HG03060 (cell line): ENCODE measurements around the gene LRP1B.

Experiments
- ATAC-seq: cut with Tn5 transposase; IDR thresholded peaks from one replicate; pipeline ENCODE4 v1.9.1; 2021; ENCODE audit warnings: low read depth, moderate number of reproducible peaks; ENCODE audit not compliant: unreplicated experiment

The LRP1B gene

GRCh38 chr2:141381946-141382345 is 748.9 kb downstream of the LRP1B start:
- no peak for ATAC-seq

- no peak for ATAC-seq
Measured at GRCh38 chr2:141380008-141380979, 750.5 kb downstream of the LRP1B start.

GRCh38 chr2:141364821-141365220 is 766.0 kb downstream of the LRP1B start:
- no peak for ATAC-seq

GRCh38 chr2:141362311-141362710 is 768.5 kb downstream of the LRP1B start:
- ATAC-seq, result no peak

- ATAC-seq, result no peak
Measured at GRCh38 chr2:141348481-141348880, 782.3 kb downstream of the LRP1B start.

- ATAC-seq, result no peak
Measured at GRCh38 chr2:141341444-141341843, 789.4 kb downstream of the LRP1B start.

GRCh38 chr2:141331127-141331526 is 799.7 kb downstream of the LRP1B start:
- ATAC-seq, result no peak

- ATAC-seq, result no peak
Measured at GRCh38 chr2:141329964-141330363, 800.9 kb downstream of the LRP1B start.

GRCh38 chr2:141323571-141323970 is 807.2 kb downstream of the LRP1B start:
- ATAC-seq, result no peak

- ATAC-seq, result no peak
Measured at GRCh38 chr2:141317986-141318385, 812.8 kb downstream of the LRP1B start.

- ATAC-seq, result no peak
Measured at GRCh38 chr2:141316606-141317005, 814.2 kb downstream of the LRP1B start.

GRCh38 chr2:141316103-141316502 is 814.7 kb downstream of the LRP1B start:
- ATAC-seq, result no peak

GRCh38 chr2:141313972-141314371 is 816.8 kb downstream of the LRP1B start:
- ATAC-seq, result no peak

- no peak for ATAC-seq
Measured at GRCh38 chr2:141311430-141311829, 819.4 kb downstream of the LRP1B start.

GRCh38 chr2:141306368-141306767 is 824.4 kb downstream of the LRP1B start:
- no peak for ATAC-seq

- ATAC-seq, result no peak
Measured at GRCh38 chr2:141301551-141301950, 829.3 kb downstream of the LRP1B start.

GRCh38 chr2:141280037-141280436 is 850.8 kb downstream of the LRP1B start:
- no peak for ATAC-seq

GRCh38 chr2:141271346-141271745 is 859.5 kb downstream of the LRP1B start:
- no peak for ATAC-seq

GRCh38 chr2:141264848-141265247 is 866.0 kb downstream of the LRP1B start:
- ATAC-seq, result no peak

GRCh38 chr2:141260911-141261310 is 869.9 kb downstream of the LRP1B start:
- no peak for ATAC-seq

GRCh38 chr2:141259683-141260082 is 871.1 kb downstream of the LRP1B start:
- ATAC-seq, result no peak

- ATAC-seq, result no peak
Measured at GRCh38 chr2:141242008-141242407, 888.8 kb downstream of the LRP1B start.
